ENCODE data around the gene GALNT2. TPM values are rescaled to one million over a fixed set of nuclear protein-coding genes. Genes with fewer than 3 reads are reported as not detected.

The GALNT2 gene
- total and polyA plus RNA-seq, 2 of the 13 experiments (the other 11 are each of a cell fraction or from before 2014, with no cell fraction given), result 39.3 to 39.6 TPM

GRCh38 chr1:230062521-230062920 is 4.5 kb upstream of the GALNT2 start:
- H3K9ac ChIP-seq (ENCODE audit: insufficient read depth, low read depth, low read length), result no peak overlapping the region
- 69% methylated on average over 4 of the region's 4 CpGs for WGBS (ENCODE audit: low lambda C conversion rate)
- H3K27ac ChIP-seq (ENCODE audit: extremely low read length, insufficient read depth, low read length), result no peak overlapping the region
- peaks cover 10% of the 10 kb centered on the region; the same call in 1 of the 2 replicates for H3K4me1 ChIP-seq (ENCODE audit: insufficient read depth, low read length)
- no peak overlapping the region for H2AFZ ChIP-seq (ENCODE audit: low read length)
- no peak for DNase-seq (ENCODE audit: low spot score)
- in situ Hi-C loops (cut with HindIII; ENCODE audit: extremely low pct_ligation_motif_present, low pct_unique_long_range_greater_than_20kb), result no loop called here
- no peak overlapping the region for H3K4me3 ChIP-seq (replicated peaks in 1 of 3; ENCODE audit: insufficient read depth in 1 of 3, low read depth in 2 of 3, low read length in 3 of 3)
- TF ChIP-seq NCOA1 (CRISPR knock-in tag; IDR thresholded peaks at IDR 0.05), result no peak
- TF ChIP-seq YY1 (IDR thresholded peaks at IDR 0.05; ENCODE audit: insufficient read depth, insufficient replicate concordance, low read depth, low read length), result no peak
- TF ChIP-seq RBAK (CRISPR knock-in tag; IDR thresholded peaks at IDR 0.05), result no peak
- no peak for TF ChIP-seq ZFP82 (CRISPR knock-in tag; IDR thresholded peaks at IDR 0.05; ENCODE audit: borderline replicate concordance)
- no peak for TF ChIP-seq ZNF615 (CRISPR knock-in tag; IDR thresholded peaks at IDR 0.05; ENCODE audit: borderline replicate concordance)
- TF ChIP-seq ZBTB20 (CRISPR knock-in tag; IDR thresholded peaks at IDR 0.05; ENCODE audit: borderline replicate concordance, low read depth), result no peak
- TF ChIP-seq CHD2 (IDR thresholded peaks at IDR 0.05; ENCODE audit: low read depth, low read length), result no peak
- TF ChIP-seq, protein P1, sequence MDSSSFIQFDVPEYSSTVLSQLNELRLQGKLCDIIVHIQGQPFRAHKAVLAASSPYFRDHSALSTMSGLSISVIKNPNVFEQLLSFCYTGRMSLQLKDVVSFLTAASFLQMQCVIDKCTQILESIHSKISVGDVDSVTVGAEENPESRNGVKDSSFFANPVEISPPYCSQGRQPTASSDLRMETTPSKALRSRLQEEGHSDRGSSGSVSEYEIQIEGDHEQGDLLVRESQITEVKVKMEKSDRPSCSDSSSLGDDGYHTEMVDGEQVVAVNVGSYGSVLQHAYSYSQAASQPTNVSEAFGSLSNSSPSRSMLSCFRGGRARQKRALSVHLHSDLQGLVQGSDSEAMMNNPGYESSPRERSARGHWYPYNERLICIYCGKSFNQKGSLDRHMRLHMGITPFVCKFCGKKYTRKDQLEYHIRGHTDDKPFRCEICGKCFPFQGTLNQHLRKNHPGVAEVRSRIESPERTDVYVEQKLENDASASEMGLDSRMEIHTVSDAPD (CRISPR knock-in tag; IDR thresholded peaks at IDR 0.05), result no peak
- TF ChIP-seq SRSF4 (IDR thresholded peaks at IDR 0.05; ENCODE audit: low read depth, low read length, poor library complexity, severe bottlenecking), result no peak
- H4K20me1 ChIP-seq (ENCODE audit: insufficient read depth, low read length), result no peaks in the 10 kb centered on the region
- H3K27me3 ChIP-seq (ENCODE audit: control insufficient read depth in 1 of 2, insufficient read depth in 2 of 2, low read length in 2 of 2), result 0 out of 5 replicates have a peak, but pooled peaks cover 0 to 10% of the 10 kb centered on the region in 2 experiments
- CTCF ChIA-PET (ENCODE audit: low intra/inter-chr PET ratio, low total read pairs), result no interaction called here
- H3K4me2 ChIP-seq (ENCODE audit: low read depth, low read length), result no peak overlapping the region
- no peak for FAIRE-seq
- no TSS peak for BruUV-seq (replicated peaks)
- no peak for ATAC-seq
- H3K36me3 ChIP-seq (replicated peaks in 1 of 2; ENCODE audit: control insufficient read depth in 1 of 2, insufficient read depth in 2 of 2, low read length in 2 of 2), result no peaks in the 10 kb centered on the region
- H3K79me2 ChIP-seq (ENCODE audit: insufficient read depth, low read length), result peaks cover under 1% of the 10 kb centered on the region
- H3K9me3 ChIP-seq (ENCODE audit: low read length), result peaks cover 3% of the 10 kb centered on the region; the same call in 1 of the 2 replicates
- POLR2A ChIA-PET, result no interaction called here
- intact Hi-C loops (cut with micrococcal nuclease; ENCODE audit: unreplicated experiment), result no loop called here

Measured in HepG2 (cell line).